ENCODE data around the gene FAM229A.

The FAM229A gene

GRCh38 chr1:32394890-32395432, 32.7 kb upstream of the FAM229A start:
- Histone ChIP-seq H3K4me3 (ENCODE audit: low read length) (peak overlapping the region; percentile 53; the same call in 1 of the 2 replicates), H3K9me3 (ENCODE audit: control insufficient read depth, insufficient read depth, low read length) (no peaks in the 10 kb centered on the region), H3K27ac (ENCODE audit: low read length) (no peak overlapping the region), H3K4me1 (ENCODE audit: control insufficient read depth, insufficient read depth, low read length) (peaks cover 2% of the 10 kb centered on the region; the same call in 1 of the 2 replicates), H3K36me3 (ENCODE audit: control insufficient read depth, insufficient read depth, low read length) (no peaks in the 10 kb centered on the region), H3K27me3 (ENCODE audit: control insufficient read depth, insufficient read depth, low read length) (no peaks in the 10 kb centered on the region)
- WGBS (ENCODE audit: insufficient coverage, insufficient read length) = no CpG with 5 or more reads among the region's 14 CpGs
- DNase-seq (ENCODE audit: low read depth, low spot score) = peak; percentile 16

- no peaks in the 10 kb centered on the region for H3K9me3 ChIP-seq (ENCODE audit: control insufficient read depth, insufficient read depth, low read length)
- H3K27me3 ChIP-seq (ENCODE audit: control insufficient read depth, insufficient read depth, low read length) = no peaks in the 10 kb centered on the region
- no CpG with 5 or more reads among the region's 48 CpGs for WGBS (ENCODE audit: insufficient coverage, insufficient read length)
- H3K4me1 ChIP-seq (ENCODE audit: control insufficient read depth, insufficient read depth, low read length) = peaks cover 2% of the 10 kb centered on the region; the same call in 1 of the 2 replicates
- peak; percentile 99 for DNase-seq (ENCODE audit: low read depth, low spot score)
- H3K36me3 ChIP-seq (ENCODE audit: control insufficient read depth, insufficient read depth, low read length) = 0 out of 2 replicates have a peak, but pooled peaks cover 1% of the 10 kb centered on the region
- no peak within 1 kb of the TSS for H3K27ac ChIP-seq (ENCODE audit: low read length)
- peak within 1 kb of the TSS; percentile 87 for H3K4me3 ChIP-seq (ENCODE audit: low read length)
Measured at GRCh38 chr1:32394141-32394889, 32.0 kb upstream of the FAM229A start, which contains the start of gene BSDC1. Gene BSDC1, minus strand, starts transcription at chr1:32394441. Its CDS starts 27 bp downstream, at chr1:32394414.

GRCh38 chr1:32393832-32394140, 31.5 kb upstream of the FAM229A start:
- WGBS (ENCODE audit: insufficient coverage, insufficient read length) = no CpG with 5 or more reads among the region's 15 CpGs
- peaks cover 3% of the 10 kb centered on the region; the same call in 1 of the 2 replicates for H3K36me3 ChIP-seq (ENCODE audit: control insufficient read depth, insufficient read depth, low read length)
- H3K27ac ChIP-seq (ENCODE audit: low read length) = no peak overlapping the region
- H3K9me3 ChIP-seq (ENCODE audit: control insufficient read depth, insufficient read depth, low read length) = no peaks in the 10 kb centered on the region
- H3K4me3 ChIP-seq (ENCODE audit: low read length) = peak overlapping the region; percentile 87
- H3K4me1 ChIP-seq (ENCODE audit: control insufficient read depth, insufficient read depth, low read length) = peaks cover 2% of the 10 kb centered on the region; the same call in 1 of the 2 replicates
- no peak for DNase-seq (ENCODE audit: low read depth, low spot score)
- H3K27me3 ChIP-seq (ENCODE audit: control insufficient read depth, insufficient read depth, low read length) = no peaks in the 10 kb centered on the region

GRCh38 chr1:32393136-32393535, 30.9 kb upstream of the FAM229A start:
- Histone ChIP-seq H3K27ac (ENCODE audit: low read length) (no peak overlapping the region), H3K27me3 (ENCODE audit: control insufficient read depth, insufficient read depth, low read length) (no peaks in the 10 kb centered on the region)

GRCh38 chr1:32392325-32392724, 30.0 kb upstream of the FAM229A start:
- H3K27ac ChIP-seq (ENCODE audit: low read length) = no peak overlapping the region
- peaks cover 7% of the 10 kb centered on the region; the same call in 1 of the 2 replicates for H3K36me3 ChIP-seq (ENCODE audit: control insufficient read depth, insufficient read depth, low read length)
- no CpG with 5 or more reads among the region's 3 CpGs for WGBS (ENCODE audit: insufficient coverage, insufficient read length)
- peaks cover 2% of the 10 kb centered on the region; the same call in 1 of the 2 replicates for H3K4me1 ChIP-seq (ENCODE audit: control insufficient read depth, insufficient read depth, low read length)
- no peaks in the 10 kb centered on the region for H3K27me3 ChIP-seq (ENCODE audit: control insufficient read depth, insufficient read depth, low read length)
- no peak for DNase-seq (ENCODE audit: low read depth, low spot score)
- H3K9me3 ChIP-seq (ENCODE audit: control insufficient read depth, insufficient read depth, low read length) = no peaks in the 10 kb centered on the region
- H3K4me3 ChIP-seq (ENCODE audit: low read length) = no peak overlapping the region

More at GRCh38 chr1:32393136-32393535, 30.9 kb upstream of the FAM229A start:
- H3K36me3 ChIP-seq (ENCODE audit: control insufficient read depth, insufficient read depth, low read length) = peaks cover 7% of the 10 kb centered on the region; the same call in 1 of the 2 replicates
- H3K4me1 ChIP-seq (ENCODE audit: control insufficient read depth, insufficient read depth, low read length) = peaks cover 2% of the 10 kb centered on the region; the same call in 1 of the 2 replicates
- no CpG with 5 or more reads among the region's 1 CpG for WGBS (ENCODE audit: insufficient coverage, insufficient read length)
- H3K9me3 ChIP-seq (ENCODE audit: control insufficient read depth, insufficient read depth, low read length) = no peaks in the 10 kb centered on the region
- peak overlapping the region; percentile 87; the same call in 1 of the 2 replicates for H3K4me3 ChIP-seq (ENCODE audit: low read length)
- DNase-seq (ENCODE audit: low read depth, low spot score) = no peak

GRCh38 chr1:32390904-32391870, 28.9 kb upstream of the FAM229A start:
- H3K9me3 ChIP-seq (ENCODE audit: control insufficient read depth, insufficient read depth, low read length) = no peaks in the 10 kb centered on the region
- no peak for DNase-seq (ENCODE audit: low read depth, low spot score)
- no peak overlapping the region for H3K4me3 ChIP-seq (ENCODE audit: low read length)
- no peak overlapping the region for H3K27ac ChIP-seq (ENCODE audit: low read length)
- no CpG with 5 or more reads among the region's 8 CpGs for WGBS (ENCODE audit: insufficient coverage, insufficient read length)
- H3K36me3 ChIP-seq (ENCODE audit: control insufficient read depth, insufficient read depth, low read length) = peaks cover 7% of the 10 kb centered on the region; the same call in 1 of the 2 replicates
- H3K4me1 ChIP-seq (ENCODE audit: control insufficient read depth, insufficient read depth, low read length) = peaks cover 2% of the 10 kb centered on the region; the same call in 1 of the 2 replicates
- no peaks in the 10 kb centered on the region for H3K27me3 ChIP-seq (ENCODE audit: control insufficient read depth, insufficient read depth, low read length)

GRCh38 chr1:32388641-32389040, 26.4 kb upstream of the FAM229A start:
- no peak overlapping the region for H3K4me3 ChIP-seq (ENCODE audit: low read length)
- H3K4me1 ChIP-seq (ENCODE audit: control insufficient read depth, insufficient read depth, low read length) = peaks cover 2% of the 10 kb centered on the region; the same call in 1 of the 2 replicates
- H3K27me3 ChIP-seq (ENCODE audit: control insufficient read depth, insufficient read depth, low read length) = no peaks in the 10 kb centered on the region
- no CpG with 5 or more reads among the region's 6 CpGs for WGBS (ENCODE audit: insufficient coverage, insufficient read length)
- H3K9me3 ChIP-seq (ENCODE audit: control insufficient read depth, insufficient read depth, low read length) = no peaks in the 10 kb centered on the region
- no peak overlapping the region for H3K27ac ChIP-seq (ENCODE audit: low read length)
- peaks cover 7% of the 10 kb centered on the region for H3K36me3 ChIP-seq (ENCODE audit: control insufficient read depth, insufficient read depth, low read length)
- DNase-seq (ENCODE audit: low read depth, low spot score) = no peak

GRCh38 chr1:32386676-32387392, 24.5 kb upstream of the FAM229A start:
- H3K27ac ChIP-seq (ENCODE audit: low read length) = no peak overlapping the region
- H3K36me3 ChIP-seq (ENCODE audit: control insufficient read depth, insufficient read depth, low read length) = peaks cover 7% of the 10 kb centered on the region
- no peak for DNase-seq (ENCODE audit: low read depth, low spot score)
- no peaks in the 10 kb centered on the region for H3K27me3 ChIP-seq (ENCODE audit: control insufficient read depth, insufficient read depth, low read length)
- WGBS (ENCODE audit: insufficient coverage, insufficient read length) = no CpG with 5 or more reads among the region's 13 CpGs
- H3K4me1 ChIP-seq (ENCODE audit: control insufficient read depth, insufficient read depth, low read length) = no peaks in the 10 kb centered on the region
- H3K4me3 ChIP-seq (ENCODE audit: low read length) = no peak overlapping the region
- H3K9me3 ChIP-seq (ENCODE audit: control insufficient read depth, insufficient read depth, low read length) = no peaks in the 10 kb centered on the region

GRCh38 chr1:32380057-32380456, 17.8 kb upstream of the FAM229A start:
- no peaks in the 10 kb centered on the region for H3K9me3 ChIP-seq (ENCODE audit: control insufficient read depth, insufficient read depth, low read length)
- no CpG with 5 or more reads among the region's 9 CpGs for WGBS (ENCODE audit: insufficient coverage, insufficient read length)
- no peak overlapping the region for H3K27ac ChIP-seq (ENCODE audit: low read length)
- DNase-seq (ENCODE audit: low read depth, low spot score) = no peak
- H3K36me3 ChIP-seq (ENCODE audit: control insufficient read depth, insufficient read depth, low read length) = peaks cover 29% of the 10 kb centered on the region
- no peaks in the 10 kb centered on the region for H3K4me1 ChIP-seq (ENCODE audit: control insufficient read depth, insufficient read depth, low read length)
- H3K27me3 ChIP-seq (ENCODE audit: control insufficient read depth, insufficient read depth, low read length) = no peaks in the 10 kb centered on the region
- H3K4me3 ChIP-seq (ENCODE audit: low read length) = no peak overlapping the region
